HEK293 (cell line): ENCODE measurements around the gene CLEC16A.

Experiments used
- MYNN ChIP-seq: fragments of 450-650 bp; formaldehyde crosslinking; IDR thresholded peaks from 2 replicates; pipeline ENCODE4 v1.5.1; 2016; ENCODE audit warnings: missing biosample characterization, missing genetic modification characterization, borderline replicate concordance
- ZNF2 ChIP-seq: fragments of 450-650 bp; formaldehyde crosslinking; IDR thresholded peaks from 2 replicates; pipeline ENCODE4 v1.5.1; 2016; ENCODE audit warnings: missing biosample characterization, missing genetic modification characterization
- ZNF433 ChIP-seq: fragments of 450-650 bp; formaldehyde crosslinking; IDR thresholded peaks from 2 replicates; pipeline ENCODE4 v1.5.1; 2016; ENCODE audit warnings: missing biosample characterization, missing genetic modification characterization, low read depth
- TF ChIP-seq, protein P1 (sequence below): fragments of 450-650 bp; formaldehyde crosslinking; IDR thresholded peaks from 2 replicates; pipeline ENCODE4 v1.5.1; 2016; ENCODE audit warnings: missing biosample characterization, missing genetic modification characterization
- TF ChIP-seq, protein P2 (sequence below): fragments of 450-650 bp; formaldehyde crosslinking; IDR thresholded peaks from 2 replicates; pipeline ENCODE4 v1.5.1; 2016; ENCODE audit warnings: missing biosample characterization, missing genetic modification characterization

DNA sequence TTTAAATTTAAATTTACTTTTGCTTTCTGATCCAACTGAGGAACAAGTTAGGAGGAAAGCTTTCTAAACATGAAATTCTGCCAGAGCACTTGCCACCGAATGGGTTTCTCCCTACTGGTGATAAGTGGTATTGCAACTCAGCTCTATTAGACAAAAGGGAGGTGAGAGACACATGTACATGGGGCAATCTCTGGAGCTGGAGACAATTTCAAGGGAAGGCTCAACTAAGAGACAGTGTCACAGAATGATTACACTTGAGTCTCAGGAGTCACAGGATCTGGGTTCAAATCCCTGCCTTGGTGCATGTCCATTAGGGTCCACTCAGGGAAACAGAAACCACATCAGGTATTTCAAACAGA, 274.2 kb downstream of the CLEC16A start:
- no peak for TF ChIP-seq MYNN (tag by site-specific recombination)
- TF ChIP-seq, protein P1, sequence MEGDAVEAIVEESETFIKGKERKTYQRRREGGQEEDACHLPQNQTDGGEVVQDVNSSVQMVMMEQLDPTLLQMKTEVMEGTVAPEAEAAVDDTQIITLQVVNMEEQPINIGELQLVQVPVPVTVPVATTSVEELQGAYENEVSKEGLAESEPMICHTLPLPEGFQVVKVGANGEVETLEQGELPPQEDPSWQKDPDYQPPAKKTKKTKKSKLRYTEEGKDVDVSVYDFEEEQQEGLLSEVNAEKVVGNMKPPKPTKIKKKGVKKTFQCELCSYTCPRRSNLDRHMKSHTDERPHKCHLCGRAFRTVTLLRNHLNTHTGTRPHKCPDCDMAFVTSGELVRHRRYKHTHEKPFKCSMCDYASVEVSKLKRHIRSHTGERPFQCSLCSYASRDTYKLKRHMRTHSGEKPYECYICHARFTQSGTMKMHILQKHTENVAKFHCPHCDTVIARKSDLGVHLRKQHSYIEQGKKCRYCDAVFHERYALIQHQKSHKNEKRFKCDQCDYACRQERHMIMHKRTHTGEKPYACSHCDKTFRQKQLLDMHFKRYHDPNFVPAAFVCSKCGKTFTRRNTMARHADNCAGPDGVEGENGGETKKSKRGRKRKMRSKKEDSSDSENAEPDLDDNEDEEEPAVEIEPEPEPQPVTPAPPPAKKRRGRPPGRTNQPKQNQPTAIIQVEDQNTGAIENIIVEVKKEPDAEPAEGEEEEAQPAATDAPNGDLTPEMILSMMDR (tag by site-specific recombination): no peak
- TF ChIP-seq, protein P2, sequence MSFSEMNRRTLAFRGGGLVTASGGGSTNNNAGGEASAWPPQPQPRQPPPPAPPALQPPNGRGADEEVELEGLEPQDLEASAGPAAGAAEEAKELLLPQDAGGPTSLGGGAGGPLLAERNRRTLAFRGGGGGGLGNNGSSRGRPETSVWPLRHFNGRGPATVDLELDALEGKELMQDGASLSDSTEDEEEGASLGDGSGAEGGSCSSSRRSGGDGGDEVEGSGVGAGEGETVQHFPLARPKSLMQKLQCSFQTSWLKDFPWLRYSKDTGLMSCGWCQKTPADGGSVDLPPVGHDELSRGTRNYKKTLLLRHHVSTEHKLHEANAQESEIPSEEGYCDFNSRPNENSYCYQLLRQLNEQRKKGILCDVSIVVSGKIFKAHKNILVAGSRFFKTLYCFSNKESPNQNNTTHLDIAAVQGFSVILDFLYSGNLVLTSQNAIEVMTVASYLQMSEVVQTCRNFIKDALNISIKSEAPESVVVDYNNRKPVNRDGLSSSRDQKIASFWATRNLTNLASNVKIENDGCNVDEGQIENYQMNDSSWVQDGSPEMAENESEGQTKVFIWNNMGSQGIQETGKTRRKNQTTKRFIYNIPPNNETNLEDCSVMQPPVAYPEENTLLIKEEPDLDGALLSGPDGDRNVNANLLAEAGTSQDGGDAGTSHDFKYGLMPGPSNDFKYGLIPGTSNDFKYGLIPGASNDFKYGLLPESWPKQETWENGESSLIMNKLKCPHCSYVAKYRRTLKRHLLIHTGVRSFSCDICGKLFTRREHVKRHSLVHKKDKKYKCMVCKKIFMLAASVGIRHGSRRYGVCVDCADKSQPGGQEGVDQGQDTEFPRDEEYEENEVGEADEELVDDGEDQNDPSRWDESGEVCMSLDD (tag by site-specific recombination): no peak
- TF ChIP-seq ZNF2 (tag by site-specific recombination): no peak
- TF ChIP-seq ZNF433: no peak
